GM12878 (cell line): Measurements from ENCODE around the gene KRTAP22-2. TPM values are rescaled to one million over a fixed set of nuclear protein-coding genes. Genes with fewer than 3 reads are reported as not detected.

ENCODE experiments used
- ATAC-seq: fragments of 200-7000 bp; cut with Tn5 transposase; 3 replicates; pipeline ENCODE4 v1.9.1; 2020; ENCODE audit warnings: mild to moderate bottlenecking, moderate library complexity
- BruUV-seq: library from RNA; stranded (reverse); fragments of 400-500 nt; replicated peaks from 2 replicates; lab custom pipeline; 2021; lab: Mats Ljungman, UMichigan
- CTCF ChIA-PET: fragments of 300-600 bp; sonication (Branson Sonifier 250); formaldehyde crosslinking; extraction: SDS; loops from one replicate; lab custom pipeline; 2021; ENCODE audit warnings: inconsistent platforms; lab: Yijun Ruan, JAX
- POLR2A ChIA-PET: fragments of 350-600 bp; formaldehyde crosslinking; extraction: SDS; loops from one replicate; lab custom pipeline; 2021; ENCODE audit warnings: inconsistent platforms; lab: Charles Lee
- RAD21 ChIA-PET: fragments of 300-600 bp; sonication (Branson Sonifier 250); formaldehyde crosslinking; loops from one replicate; lab custom pipeline; 2023; ENCODE audit warnings: antibody characterized with exemption; ENCODE audit not compliant: unreplicated experiment; lab: Charles Lee
- SMC1A ChIA-PET: fragments of 300-600 bp; sonication (Branson Sonifier 250); formaldehyde crosslinking; loops from one replicate; lab custom pipeline; 2023; ENCODE audit not compliant: unreplicated experiment, uncharacterized antibody; lab: Charles Lee
- DNase-seq: peaks from one replicate; pipeline ENCODE4 v3.0.0-alpha.2; 2011; ENCODE audit warnings: low read depth, low spot score
- FAIRE-seq: peaks from 3 replicates; lab custom pipeline; 2011; peaks lifted over from hg19 to GRCh38; lab: Jason Lieb, UNC
- H2AFZ ChIP-seq: 2 replicates; pipeline ENCODE4 v1.6.0; 2011; ENCODE audit warnings: low read depth, low read length, control low read depth; ENCODE audit not compliant: control insufficient read depth
- H3K27ac ChIP-seq: 2 replicates; pipeline ENCODE4 v1.5.1; 2011; ENCODE audit warnings: control low read depth; ENCODE audit not compliant: control insufficient read depth, insufficient read depth
- H3K27me3 ChIP-seq, 2 experiments: replicated peaks in 1 of 2; 2 replicates each; pipeline versions ENCODE4 v1.6.0 to v1.6.1; 2011; ENCODE audit warnings: low read length in 1 of 2; ENCODE audit not compliant: control insufficient read depth in 2 of 2, insufficient read depth in 2 of 2
- H3K36me3 ChIP-seq, 2 experiments: 2 replicates each; pipeline ENCODE4 v1.5.1; 2011; ENCODE audit warnings: low read length in 1 of 2; ENCODE audit not compliant: control insufficient read depth in 2 of 2, insufficient read depth in 2 of 2
- H3K4me1 ChIP-seq: 2 replicates; pipeline ENCODE4 v1.6.1; 2011; ENCODE audit warnings: mild to moderate bottlenecking, low read length, moderate library complexity, mixed read lengths; ENCODE audit not compliant: control insufficient read depth, insufficient read depth
- H3K4me2 ChIP-seq: 2 replicates; pipeline ENCODE4 v1.6.0; 2011; ENCODE audit warnings: control low read depth; ENCODE audit not compliant: control insufficient read depth, insufficient read depth
- H3K4me3 ChIP-seq: fragments of 200-600 bp; sonication (generic); 2 replicates; pipeline ENCODE4 v1.5.1; 2016
- H3K79me2 ChIP-seq: 2 replicates; pipeline ENCODE4 v1.6.0; 2011; ENCODE audit warnings: low read length; ENCODE audit not compliant: control insufficient read depth, insufficient read depth
- H3K9ac ChIP-seq: 2 replicates; pipeline ENCODE4 v1.8.0; 2011; ENCODE audit warnings: low read length, control low read depth, mixed read lengths; ENCODE audit not compliant: control insufficient read depth, insufficient read depth
- H3K9me3 ChIP-seq: replicated peaks from 3 replicates; pipeline ENCODE4 v1.5.1; 2011; ENCODE audit warnings: mild to moderate bottlenecking, low read length; ENCODE audit not compliant: control insufficient read depth, insufficient read depth
- H4K20me1 ChIP-seq: 2 replicates; pipeline ENCODE4 v1.6.0; 2011; ENCODE audit not compliant: control insufficient read depth, insufficient read depth
- CTCF ChIP-seq, 3 experiments: IDR thresholded peaks in 2 of 3; conservative IDR thresholded peaks in 1 of 3; 2 replicates each; pipeline ENCODE4 v1.5.1; 2011; ENCODE audit warnings: low read depth in 3 of 3, low read length in 3 of 3, mild to moderate bottlenecking in 3 of 3, control low read depth in 2 of 3, moderate library complexity in 2 of 3, inconsistent platforms in 1 of 3, mixed read lengths in 1 of 3; ENCODE audit not compliant: control insufficient read depth in 2 of 3, insufficient read depth in 1 of 3; ENCODE audit errors: extremely low read depth in 1 of 3
- DPF2 ChIP-seq: fragments of 450-650 bp; IDR thresholded peaks from 2 replicates; pipeline ENCODE4 v1.6.1; 2017; ENCODE audit warnings: mild to moderate bottlenecking
- PRDM15 ChIP-seq: fragments of 450-650 bp; formaldehyde crosslinking; IDR thresholded peaks from 2 replicates; pipeline ENCODE4 v1.4.0; 2020; ENCODE audit warnings: mild to moderate bottlenecking, moderate library complexity
- REST ChIP-seq: IDR thresholded peaks from 2 replicates; pipeline ENCODE4 v1.6.1; 2012; ENCODE audit warnings: mild to moderate bottlenecking, low read depth, low read length
- SMAD5 ChIP-seq: IDR thresholded peaks from 2 replicates; pipeline ENCODE4 v1.6.1; 2016; ENCODE audit warnings: antibody characterized with exemption, low read depth
- USF2 ChIP-seq: IDR thresholded peaks from 2 replicates; pipeline ENCODE4 v1.6.1; 2011; ENCODE audit warnings: low read depth, low read length, improper control_type of control experiment, borderline replicate concordance
- ZSCAN29 ChIP-seq: fragments of 450-650 bp; IDR thresholded peaks from 2 replicates; pipeline ENCODE4 v1.6.1; 2017; ENCODE audit warnings: mild to moderate bottlenecking, moderate library complexity
- WGBS: methylation state at CpG from one replicate; pipeline ENCODE4 v1.1.6; 2016; ENCODE audit warnings: low lambda C conversion rate; ENCODE audit not compliant: insufficient replicate concordance, insufficient coverage; ENCODE audit errors: missing lambda C conversion rate; 5-methylcytosine and 5-hydroxymethylcytosine counted together
- in situ Hi-C: fragments of 300-500 bp; cut with MboI; formaldehyde crosslinking; loops from 9 replicates; pipeline ENCODE4 v1.14.3; 2018; ENCODE audit warnings: mixed read lengths
- intact Hi-C: fragments of 100-400 bp; cut with micrococcal nuclease; formaldehyde crosslinking; loops from one replicate; pipeline ENCODE4 v1.14.2; 2022; ENCODE audit not compliant: unreplicated experiment
- polyA plus RNA-seq, 11 experiments: library from polyadenylated mRNA; depleted of rRNA in 4 of 11; unstranded in 6 of 11; stranded (reverse) in 5 of 11; fragments of >200 nt; fragmentation: Nextera tagmentation in 4 of 11; fragmentation: Illumina TruSeq in 1 of 11; extraction: Ambion mirVana in 4 of 11; extraction: Trizol in 1 of 11; gene quantifications; 1 replicate in 1 of 11; 2 replicates in 10 of 11; pipeline versions ENCODE4 v1.2.1 to v1.2.3, GENCODE V29; 2011 to 2016; ENCODE audit warnings: inconsistent platforms in 2 of 11, missing spikeins in 2 of 11, low read depth in 1 of 11
- total RNA-seq, 4 experiments: library from RNA; depleted of rRNA in 3 of 4; stranded (reverse); fragments of >200 nt in 3 of 4; fragmentation: Illumina TruSeq in 1 of 4; extraction: Trizol in 1 of 4; gene quantifications; 2 replicates each; pipeline versions ENCODE4 v1.2.1 to v1.2.3, GENCODE V29; 2013 to 2021

Gene KRTAP22-2
- total and polyA plus RNA-seq, 10 of the 15 experiments (the other 5 are each of a cell fraction or from before 2014, with no cell fraction given): not detected

- H3K4me1 ChIP-seq: no peaks in the 10 kb centered on the region
- BruUV-seq: no TSS peak
- TF ChIP-seq REST (no peak), ZSCAN29 (no peak), SMAD5 (no peak), DPF2 (no peak), CTCF (IDR thresholded peaks at IDR 0.05 in 2 of 3, conservative IDR thresholded peaks at IDR 0.05 in 1 of 3; ENCODE audit: control insufficient read depth in 2 of 3, extremely low read depth in 1 of 3, insufficient read depth in 1 of 3, low read depth in 3 of 3, low read length in 3 of 3) (no peak), PRDM15 (CRISPR knock-in tag) (no peak), USF2 (no peak)
- in situ Hi-C loops (no loop called here), intact Hi-C loops (no loop called here)
- H3K27ac ChIP-seq: no peak within 1 kb of the TSS
- SMC1A ChIA-PET: no interaction called here
- no peaks in the 10 kb centered on the region for H3K36me3 ChIP-seq
- ATAC-seq (no peak), DNase-seq (no peak), FAIRE-seq (no peak)
- no peak within 1 kb of the TSS for H3K4me3 ChIP-seq
- RAD21 ChIA-PET: no interaction called here
- H3K79me2 ChIP-seq: no peaks in the 10 kb centered on the region
- no peak within 1 kb of the TSS for H3K4me2 ChIP-seq
- H2AFZ ChIP-seq: no peak within 1 kb of the TSS
- CTCF ChIA-PET: no interaction called here
- no peaks in the 10 kb centered on the region for H3K27me3 ChIP-seq
- POLR2A ChIA-PET: no interaction called here
- H3K9ac ChIP-seq: no peak within 1 kb of the TSS
- H4K20me1 ChIP-seq: no peaks in the 10 kb centered on the region
- WGBS: 14% methylated on average over 3 of the region's 3 CpGs
- H3K9me3 ChIP-seq: no peaks in the 10 kb centered on the region; the same call in 2 of the 3 replicates
Measured at GRCh38 chr21:30620522-30620921, 30.3 kb upstream of the KRTAP22-2 start, which contains the start of gene KRTAP20-4. Gene KRTAP20-4 (plus strand): TSS chr21:30620627.
